SH-SY5Y (cell line): ENCODE results near the gene DOCK4.

Source experiments
- GATA2 ChIP-seq: IDR thresholded peaks from 2 replicates; pipeline ENCODE4 v1.6.1; 2011; ENCODE audit warnings: mild to moderate bottlenecking, low read depth, low read length
- GATA3 ChIP-seq: IDR thresholded peaks from 2 replicates; pipeline ENCODE4 v1.6.1; 2011; ENCODE audit warnings: low read depth, mild to moderate bottlenecking, low read length, moderate library complexity

DNA sequence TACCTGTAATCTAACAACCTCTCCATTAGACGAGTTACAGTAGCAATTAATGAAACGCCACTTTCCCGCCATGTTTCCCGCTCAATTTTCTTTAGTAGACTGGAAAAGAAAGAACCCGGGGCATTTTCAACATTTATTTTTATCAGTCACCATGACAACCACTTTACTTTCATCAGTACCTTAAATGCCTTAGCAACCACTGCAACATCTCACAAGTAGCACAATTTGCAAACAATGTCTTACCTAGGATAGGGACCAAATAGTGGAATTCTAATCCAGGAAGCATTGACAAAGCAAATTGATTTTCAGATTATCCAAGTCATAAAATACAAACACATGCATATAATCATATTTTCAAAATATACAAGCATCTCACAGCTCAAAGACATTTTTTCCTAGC, 422.3 kb downstream of the DOCK4 start:
- TF ChIP-seq GATA3 (no peak), GATA2 (no peak)
